IMR-90 (cell line): ENCODE measurements around the gene DRC3. TPM values are rescaled to one million over a fixed set of nuclear protein-coding genes. Genes with fewer than 3 reads are reported as not detected.

Experiments used
- ATAC-seq: fragments of 200-7000 bp; cut with Tn5 transposase; 2 replicates; pipeline ENCODE4 v1.9.1; 2020; ENCODE audit warnings: low read depth, mild to moderate bottlenecking, moderate library complexity
- BruUV-seq: library from RNA; stranded (reverse); fragments of 400-500 nt; replicated peaks from 2 replicates; lab custom pipeline; 2021; lab: Mats Ljungman, UMichigan
- CTCF ChIA-PET: fragments of 300-600 bp; formaldehyde crosslinking; extraction: SDS; loops from one replicate; lab custom pipeline; 2021; ENCODE audit warnings: antibody characterized with exemption; lab: Yijun Ruan, JAX
- POLR2A ChIA-PET: fragments of 300-600 bp; sonication (Branson Sonifier 250); formaldehyde crosslinking; loops from one replicate; lab custom pipeline; 2022; ENCODE audit warnings: antibody characterized with exemption; ENCODE audit not compliant: unreplicated experiment; lab: Charles Lee
- DNase-seq: peaks from one replicate; pipeline ENCODE4 v3.0.0; 2013
- H2AFZ ChIP-seq: replicated peaks from 2 replicates; pipeline ENCODE3; 2013; ENCODE audit warnings: low read length, mild to moderate bottlenecking; ENCODE audit not compliant: poor library complexity
- H2AK5ac ChIP-seq: 2 replicates; pipeline ENCODE4 v1.6.1; 2013; ENCODE audit warnings: low read depth, low read length, inconsistent platforms
- H2AK9ac ChIP-seq: replicated peaks from 2 replicates; pipeline ENCODE3; 2013; ENCODE audit warnings: mild to moderate bottlenecking, low read depth, low read length, moderate library complexity; ENCODE audit not compliant: poor library complexity
- H2BK120ac ChIP-seq: 2 replicates; pipeline ENCODE4 v1.6.1; 2013; ENCODE audit warnings: low read depth, low read length, inconsistent platforms
- H2BK15ac ChIP-seq: 3 replicates; pipeline ENCODE4 v1.6.1; 2013; ENCODE audit warnings: low read depth, low read length, inconsistent platforms
- H2BK20ac ChIP-seq: 2 replicates; pipeline ENCODE4 v1.6.1; 2013; ENCODE audit warnings: low read depth, mild to moderate bottlenecking, inconsistent platforms, low read length, moderate library complexity
- H2BK5ac ChIP-seq: 2 replicates; pipeline ENCODE4 v1.6.1; 2013; ENCODE audit warnings: mild to moderate bottlenecking, low read depth, low read length, inconsistent platforms; ENCODE audit not compliant: poor library complexity, severe bottlenecking
- H3K14ac ChIP-seq: replicated peaks from 2 replicates; pipeline ENCODE4 v1.6.1; 2013; ENCODE audit warnings: low read depth, low read length, inconsistent platforms
- H3K18ac ChIP-seq: 2 replicates; pipeline ENCODE4 v1.6.1; 2013; ENCODE audit warnings: low read depth, low read length, control low read depth
- H3K23ac ChIP-seq: 2 replicates; pipeline ENCODE4 v1.6.1; 2013; ENCODE audit warnings: low read depth, low read length, inconsistent platforms
- H3K27ac ChIP-seq: 2 replicates; pipeline ENCODE4 v1.5.1; 2013; ENCODE audit warnings: mild to moderate bottlenecking, control low read depth, low read length; ENCODE audit not compliant: insufficient read depth
- H3K27me3 ChIP-seq: 2 replicates; pipeline ENCODE4 v1.6.1; 2013; ENCODE audit warnings: low read length; ENCODE audit not compliant: control insufficient read depth, insufficient read depth
- H3K36me3 ChIP-seq: 2 replicates; pipeline ENCODE4 v1.6.1; 2013; ENCODE audit warnings: low read length, mixed read lengths; ENCODE audit not compliant: control insufficient read depth, insufficient read depth
- H3K4ac ChIP-seq: 2 replicates; pipeline ENCODE4 v1.6.1; 2013; ENCODE audit warnings: low read depth, low read length, inconsistent platforms
- H3K4me1 ChIP-seq: 2 replicates; pipeline ENCODE4 v1.6.1; 2013; ENCODE audit warnings: low read length, mixed read lengths; ENCODE audit not compliant: control insufficient read depth, insufficient read depth
- H3K4me2 ChIP-seq: 2 replicates; pipeline ENCODE4 v1.6.1; 2013; ENCODE audit warnings: low read depth, mild to moderate bottlenecking, control low read depth, low read length, moderate library complexity
- H3K4me3 ChIP-seq: 2 replicates; pipeline ENCODE4 v1.5.1; 2013; ENCODE audit warnings: low read depth, mild to moderate bottlenecking, control low read depth, low read length, moderate library complexity; ENCODE audit not compliant: insufficient read depth
- H3K56ac ChIP-seq: 2 replicates; pipeline ENCODE4 v1.6.1; 2013; ENCODE audit warnings: low read length, inconsistent platforms; ENCODE audit not compliant: insufficient read depth; ENCODE audit errors: extremely low read depth
- H3K79me1 ChIP-seq, 2 experiments: 2 replicates each; pipeline ENCODE4 v1.6.1; 2013; ENCODE audit warnings: low read length in 2 of 2, inconsistent platforms in 1 of 2, low read depth in 1 of 2
- H3K9ac ChIP-seq: 2 replicates; pipeline ENCODE4 v1.6.1; 2013; ENCODE audit warnings: low read depth, low read length, control low read depth
- H3K9me1 ChIP-seq: 2 replicates; pipeline ENCODE4 v1.6.1; 2013; ENCODE audit warnings: low read length, inconsistent platforms; ENCODE audit not compliant: insufficient read depth
- H3K9me3 ChIP-seq: 2 replicates; pipeline ENCODE4 v1.6.1; 2013; ENCODE audit warnings: low read length; ENCODE audit not compliant: control insufficient read depth, insufficient read depth
- H4K20me1 ChIP-seq: 2 replicates; pipeline ENCODE4 v1.6.1; 2013; ENCODE audit warnings: low read length, inconsistent platforms; ENCODE audit not compliant: insufficient read depth
- H4K5ac ChIP-seq: 2 replicates; pipeline ENCODE4 v1.6.1; 2013; ENCODE audit warnings: mild to moderate bottlenecking, low read depth, low read length, control low read depth
- H4K8ac ChIP-seq, 2 experiments: 2 replicates each; pipeline ENCODE4 v1.6.1; 2013; ENCODE audit warnings: low read depth in 2 of 2, low read length in 2 of 2, control low read depth in 1 of 2, inconsistent platforms in 1 of 2
- H4K91ac ChIP-seq: 2 replicates; pipeline ENCODE4 v1.6.1; 2013; ENCODE audit warnings: low read depth, low read length, inconsistent platforms; ENCODE audit not compliant: insufficient read depth
- POLR2A ChIP-seq: IDR thresholded peaks from 2 replicates; pipeline ENCODE4 v1.6.1; 2012; ENCODE audit warnings: mild to moderate bottlenecking, low read depth, low read length
- RAD21 ChIP-seq: IDR thresholded peaks from 2 replicates; pipeline ENCODE4 v1.6.1; 2012; ENCODE audit warnings: low read length, improper control_type of control experiment
- SMC3 ChIP-seq: fragments of 150-350 bp; IDR thresholded peaks from 2 replicates; pipeline ENCODE4 v1.6.1; 2016; ENCODE audit warnings: low read depth, mild to moderate bottlenecking, antibody characterized with exemption, low read length, moderate library complexity
- WGBS, 2 experiments: methylation state at CpG; one replicate each; pipeline versions ENCODE4 v1.1.5 to v1.1.7; 2013; ENCODE audit warnings: missing lambda C conversion rate in 2 of 2; ENCODE audit not compliant: insufficient read length in 1 of 2; ENCODE audit errors: extremely low coverage in 2 of 2; 5-methylcytosine and 5-hydroxymethylcytosine counted together
- dilution Hi-C: fragments of 300-500 bp; cut with HindIII; formaldehyde crosslinking; loops from one replicate; pipeline ENCODE4 v1.14.3; 2018; ENCODE audit warnings: low sequenced_read_pairs; ENCODE audit not compliant: unreplicated experiment
- in situ Hi-C: fragments of 300-500 bp; cut with MboI; formaldehyde crosslinking; loops from 3 replicates; pipeline ENCODE4 v1.14.3; 2019; ENCODE audit warnings: low sequenced_read_pairs, inconsistent platforms, mixed read lengths
- intact Hi-C: fragments of 100-400 bp; cut with micrococcal nuclease; formaldehyde crosslinking; loops from 2 replicates; pipeline ENCODE4 v1.10.0; 2022
- polyA plus RNA-seq, 3 experiments: library from polyadenylated mRNA; depleted of rRNA; stranded (reverse); fragments of >200 nt; gene quantifications; 2 replicates each; pipeline ENCODE4 v1.2.3, GENCODE V29; 2012; ENCODE audit warnings: low replicate concordance in 1 of 3
- total RNA-seq: library from RNA; depleted of rRNA; stranded (reverse); fragments of >200 nt; gene quantifications from 2 replicates; pipeline ENCODE4 v1.2.3, GENCODE V29; 2012
- TF ChIP-seq, protein P1 (sequence below): fragments of 150-350 bp; IDR thresholded peaks from 2 replicates; pipeline ENCODE4 v1.6.1; 2017; ENCODE audit warnings: mild to moderate bottlenecking, antibody characterized with exemption, low read length, low read depth
- TF ChIP-seq, protein P2 (sequence below): conservative IDR thresholded peaks from 2 replicates; pipeline ENCODE4 v1.5.1; 2012; ENCODE audit warnings: mild to moderate bottlenecking, low read depth, low read length, improper control_type of control experiment

The DRC3 gene
- total and polyA plus RNA-seq, 2 of the 4 experiments (the other 2 are of a cell fraction), result 0.55 to 0.72 TPM

DNA sequence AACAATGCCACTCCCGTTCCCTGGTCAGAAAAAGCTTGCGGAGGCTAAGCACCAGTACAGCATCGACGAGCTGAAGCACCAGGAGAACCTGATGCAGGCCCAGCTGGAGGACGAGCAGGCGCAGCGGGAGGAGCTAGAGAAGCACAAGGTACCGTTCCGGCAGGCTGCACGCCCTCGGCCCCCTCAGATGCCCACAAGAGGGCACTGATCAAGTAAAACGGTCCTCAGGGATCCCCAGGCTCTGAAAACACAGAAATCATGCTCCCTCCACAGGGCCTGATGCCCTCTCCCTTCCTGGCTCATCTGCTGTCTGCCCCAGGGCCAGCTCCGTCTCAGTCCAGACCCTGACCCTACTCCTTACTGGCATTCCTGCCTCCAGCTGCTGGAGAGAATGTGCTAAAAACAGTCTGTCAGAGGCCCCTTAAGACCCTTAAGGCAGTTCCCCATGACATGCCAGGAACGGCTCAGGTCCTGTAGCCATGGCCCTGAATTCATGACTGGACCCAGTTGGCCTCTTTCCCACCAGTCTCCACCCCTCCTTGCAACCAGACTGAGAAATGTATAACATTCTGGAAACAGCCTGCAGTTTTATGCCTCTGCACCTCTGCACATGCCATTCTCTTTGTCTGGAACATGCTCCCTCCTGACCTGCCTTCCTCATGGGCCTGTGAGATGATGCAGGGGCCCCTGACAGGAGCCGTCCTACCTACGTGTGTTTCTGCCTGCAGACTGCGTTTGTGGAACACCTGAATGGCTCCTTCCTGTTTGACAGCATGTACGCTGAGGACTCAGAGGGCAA is 21.8 kb downstream of the DRC3 start:
- dilution Hi-C loops, result no loop called here

More for the DNA sequence above, 21.8 kb downstream of the DRC3 start:
- no peak overlapping the region for H3K23ac ChIP-seq
- POLR2A ChIA-PET, result no interaction called here
- peak overlapping the region; percentile 69 for H2AFZ ChIP-seq
- WGBS, 2 experiments, result 63% methylated on average over 7 of the region's 18 CpGs; no CpG with 5 or more reads in 1 of the 2 experiments
- no peak overlapping the region for H2BK5ac ChIP-seq
- no peaks in the 10 kb centered on the region for H4K20me1 ChIP-seq
- H3K4me3 ChIP-seq, result no peak overlapping the region
- no peak overlapping the region for H2AK9ac ChIP-seq
- H3K36me3 ChIP-seq, result no peaks in the 10 kb centered on the region
- no peak overlapping the region for H4K8ac ChIP-seq
- H4K5ac ChIP-seq, result no peak overlapping the region
- no peak overlapping the region for H2BK15ac ChIP-seq
- no peak overlapping the region for H3K4me2 ChIP-seq
- no peak overlapping the region for H3K18ac ChIP-seq
- DNase-seq (peak; percentile 18), ATAC-seq (peak; percentile 50)
- TF ChIP-seq, protein P1, sequence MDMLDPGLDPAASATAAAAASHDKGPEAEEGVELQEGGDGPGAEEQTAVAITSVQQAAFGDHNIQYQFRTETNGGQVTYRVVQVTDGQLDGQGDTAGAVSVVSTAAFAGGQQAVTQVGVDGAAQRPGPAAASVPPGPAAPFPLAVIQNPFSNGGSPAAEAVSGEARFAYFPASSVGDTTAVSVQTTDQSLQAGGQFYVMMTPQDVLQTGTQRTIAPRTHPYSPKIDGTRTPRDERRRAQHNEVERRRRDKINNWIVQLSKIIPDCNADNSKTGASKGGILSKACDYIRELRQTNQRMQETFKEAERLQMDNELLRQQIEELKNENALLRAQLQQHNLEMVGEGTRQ, result no peak
- TF ChIP-seq RAD21 (peak; percentile 41), POLR2A (no peak), SMC3 (peak; percentile 42)
- TF ChIP-seq, protein P2, sequence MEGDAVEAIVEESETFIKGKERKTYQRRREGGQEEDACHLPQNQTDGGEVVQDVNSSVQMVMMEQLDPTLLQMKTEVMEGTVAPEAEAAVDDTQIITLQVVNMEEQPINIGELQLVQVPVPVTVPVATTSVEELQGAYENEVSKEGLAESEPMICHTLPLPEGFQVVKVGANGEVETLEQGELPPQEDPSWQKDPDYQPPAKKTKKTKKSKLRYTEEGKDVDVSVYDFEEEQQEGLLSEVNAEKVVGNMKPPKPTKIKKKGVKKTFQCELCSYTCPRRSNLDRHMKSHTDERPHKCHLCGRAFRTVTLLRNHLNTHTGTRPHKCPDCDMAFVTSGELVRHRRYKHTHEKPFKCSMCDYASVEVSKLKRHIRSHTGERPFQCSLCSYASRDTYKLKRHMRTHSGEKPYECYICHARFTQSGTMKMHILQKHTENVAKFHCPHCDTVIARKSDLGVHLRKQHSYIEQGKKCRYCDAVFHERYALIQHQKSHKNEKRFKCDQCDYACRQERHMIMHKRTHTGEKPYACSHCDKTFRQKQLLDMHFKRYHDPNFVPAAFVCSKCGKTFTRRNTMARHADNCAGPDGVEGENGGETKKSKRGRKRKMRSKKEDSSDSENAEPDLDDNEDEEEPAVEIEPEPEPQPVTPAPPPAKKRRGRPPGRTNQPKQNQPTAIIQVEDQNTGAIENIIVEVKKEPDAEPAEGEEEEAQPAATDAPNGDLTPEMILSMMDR, result peak; percentile 39
- no peak overlapping the region for H3K56ac ChIP-seq
- no peak overlapping the region for H3K9ac ChIP-seq
- H3K9me3 ChIP-seq, result no peaks in the 10 kb centered on the region
- BruUV-seq, result no TSS peak
- H3K9me1 ChIP-seq, result no peaks in the 10 kb centered on the region; the same call in none of the 2 replicates
- no peak overlapping the region for H3K4ac ChIP-seq
- in situ Hi-C loops (no loop called here), intact Hi-C loops (loop anchor here (5.0 kb wide), 1 partner anchor 33 kb away; no protein-coding TSS in a partner anchor)
- H2BK120ac ChIP-seq, result no peak overlapping the region
- H3K27me3 ChIP-seq, result no peaks in the 10 kb centered on the region
- no peak overlapping the region for H3K14ac ChIP-seq
- no peak overlapping the region for H4K91ac ChIP-seq
- H3K27ac ChIP-seq, result no peak overlapping the region
- peak overlapping the region; percentile 23; the same call in 1 of the 2 replicates for H2AK5ac ChIP-seq
- H3K4me1 ChIP-seq, result peaks cover 8% of the 10 kb centered on the region; the same call in 1 of the 2 replicates
- H3K79me1 ChIP-seq, result no peaks in the 10 kb centered on the region
- CTCF ChIA-PET, result interaction anchor here (0.8 kb wide), 1 partner anchor 41 kb away, joined by 3 read pairs; no protein-coding TSS in a partner anchor
- H2BK20ac ChIP-seq, result no peak overlapping the region
